ENCODE data around the gene EIF4G3.

- no peak for TF ChIP-seq CTCF (IDR thresholded peaks at IDR 0.05)
- TF ChIP-seq POLR2A (IDR thresholded peaks at IDR 0.05) = no peak
Measured at GRCh38 chr1:20962576-20963258, 214.0 kb downstream of the EIF4G3 start.

Measured in esophagus squamous epithelium (tissue), 4 donors.